B cell (primary cell): ENCODE data around the gene DOHH. TPM values are rescaled to one million over a fixed set of nuclear protein-coding genes. Genes with fewer than 3 reads are reported as not detected.

Source experiments
- ATAC-seq: fragments of 200-7000 bp; cut with Tn5 transposase; one replicate; pipeline ENCODE4 v1.10.0; 2021; ENCODE audit warnings: low read depth, mild to moderate bottlenecking, moderate number of reproducible peaks, moderate library complexity
- CTCF ChIA-PET: fragments of 350-600 bp; sonication (Branson Sonifier 250); formaldehyde crosslinking; loops from one replicate; lab custom pipeline; 2021; ENCODE audit warnings: antibody characterized with exemption, inconsistent platforms; lab: Charles Lee
- POLR2A ChIA-PET: fragments of 350-600 bp; sonication (Branson Sonifier 250); formaldehyde crosslinking; loops from one replicate; lab custom pipeline; 2021; ENCODE audit warnings: antibody characterized with exemption; lab: Charles Lee
- DNase-seq: peaks from one replicate; pipeline ENCODE4 v3.0.0; 2013
- H2AFZ ChIP-seq: 2 replicates; pipeline ENCODE4 v1.6.1; 2012; ENCODE audit warnings: mild to moderate bottlenecking, low read depth, low read length; ENCODE audit not compliant: insufficient read depth, poor library complexity, severe bottlenecking
- H3K27ac ChIP-seq, 2 donors: 1 replicate in 1 of 2; 2 replicates in 1 of 2; pipeline ENCODE4 v1.5.1; 2012 to 2013; ENCODE audit warnings: low read length in 2 of 2, mild to moderate bottlenecking in 2 of 2, moderate library complexity in 1 of 2
- H3K27me3 ChIP-seq, 4 experiments: fragments of 200-600 bp in 1 of 4; sonication (generic) in 1 of 4; replicated peaks in 1 of 4; 1 replicate in 2 of 4; 2 replicates in 2 of 4; pipeline versions ENCODE4 v1.6.1 to v1.7.0; 2013 to 2016; ENCODE audit warnings: low read length in 3 of 4, mild to moderate bottlenecking in 2 of 4, mixed read lengths in 1 of 4, moderate library complexity in 1 of 4; ENCODE audit not compliant: insufficient read depth in 4 of 4, control insufficient read depth in 3 of 4; ENCODE audit errors: control extremely low read depth in 1 of 4
- H3K36me3 ChIP-seq, 2 experiments: replicated peaks in 1 of 2; 1 replicate in 1 of 2; 2 replicates in 1 of 2; pipeline versions ENCODE4 v1.6.1 to v1.7.1; 2013; ENCODE audit warnings: low read length in 1 of 2; ENCODE audit not compliant: insufficient read depth in 2 of 2, control insufficient read depth in 1 of 2; ENCODE audit errors: control extremely low read depth in 1 of 2, extremely low read depth in 1 of 2
- H3K4me1 ChIP-seq, 2 donors: fragments of 200-600 bp in 1 of 2; sonication (generic) in 1 of 2; 1 replicate in 1 of 2; 2 replicates in 1 of 2; pipeline versions ENCODE4 v1.5.1 to v1.6.1; 2013 to 2017; ENCODE audit warnings: low read length in 2 of 2; ENCODE audit not compliant: control insufficient read depth in 2 of 2, insufficient read depth in 2 of 2
- H3K4me2 ChIP-seq: replicated peaks from 2 replicates; pipeline ENCODE3; 2012; ENCODE audit warnings: mild to moderate bottlenecking, low read depth, low read length; ENCODE audit not compliant: poor library complexity, severe bottlenecking
- H3K4me3 ChIP-seq, 5 experiments: fragments of 200-600 bp in 1 of 5; sonication (generic) in 1 of 5; 1 replicate in 3 of 5; 2 replicates in 2 of 5; pipeline versions ENCODE4 v1.5.1 to v1.7.0; 2011 to 2016; ENCODE audit warnings: low read length in 4 of 5, mild to moderate bottlenecking in 4 of 5, low read depth in 2 of 5, control low read depth in 1 of 5, moderate library complexity in 1 of 5; ENCODE audit not compliant: insufficient read depth in 1 of 5; ENCODE audit errors: control extremely low read depth in 1 of 5, extremely low read depth in 1 of 5
- H3K79me2 ChIP-seq: fragments of 200-600 bp; sonication (generic); one replicate; pipeline ENCODE4 v1.6.0; 2016; ENCODE audit warnings: low read length; ENCODE audit not compliant: control insufficient read depth, insufficient read depth
- H3K9ac ChIP-seq: fragments of 200-600 bp; sonication (generic); 2 replicates; pipeline ENCODE4 v1.6.1; 2017; ENCODE audit warnings: mild to moderate bottlenecking, low read length, moderate library complexity
- H3K9me3 ChIP-seq, 3 donors: one replicate each; pipeline versions ENCODE4 v1.6.1 to v1.7.1; 2013; ENCODE audit warnings: low read length in 2 of 3; ENCODE audit not compliant: control insufficient read depth in 2 of 3, insufficient read depth in 1 of 3; ENCODE audit errors: control extremely low read depth in 1 of 3
- H4K20me1 ChIP-seq: 2 replicates; pipeline ENCODE4 v1.6.0; 2012; ENCODE audit warnings: mild to moderate bottlenecking, low read length; ENCODE audit not compliant: insufficient read depth, control insufficient read depth, poor library complexity, severe bottlenecking
- H3K27ac Mint-ChIP-seq: one replicate; pipeline ENCODE4 v1.8.0; 2021; ENCODE audit warnings: mixed read lengths
- H3K27me3 Mint-ChIP-seq: one replicate; pipeline ENCODE4 v1.8.0; 2021; ENCODE audit warnings: mixed read lengths
- H3K4me1 Mint-ChIP-seq: one replicate; pipeline ENCODE4 v1.8.0; 2021; ENCODE audit warnings: mixed read lengths
- H3K4me3 Mint-ChIP-seq: one replicate; pipeline ENCODE4 v1.8.0; 2021; ENCODE audit warnings: mixed read lengths
- H3K9me3 Mint-ChIP-seq: one replicate; pipeline ENCODE4 v1.8.0; 2022; ENCODE audit warnings: mixed read lengths; ENCODE audit not compliant: insufficient read depth
- EZH2 ChIP-seq: IDR thresholded peaks from 2 replicates; pipeline ENCODE4 v1.6.1; 2012; ENCODE audit warnings: borderline replicate concordance, low read depth, mild to moderate bottlenecking, moderate library complexity, low read length; ENCODE audit not compliant: insufficient read depth, poor library complexity, severe bottlenecking
- WGBS: methylation state at CpG from one replicate; pipeline ENCODE4 v1.1.5; 2013; ENCODE audit warnings: missing lambda C conversion rate; ENCODE audit not compliant: insufficient coverage; 5-methylcytosine and 5-hydroxymethylcytosine counted together
- intact Hi-C: fragments of 100-400 bp; cut with micrococcal nuclease; formaldehyde crosslinking; loops from one replicate; pipeline ENCODE4 v1.10.0; 2022
- polyA plus RNA-seq: library from polyadenylated mRNA; depleted of rRNA; stranded (reverse); fragments of >200 nt; gene quantifications from 2 replicates; pipeline ENCODE4 v1.2.3, GENCODE V29; 2012
- total RNA-seq, 2 donors: library from RNA; stranded (reverse); fragments of 120-200 nt in 1 of 2; gene quantifications; 1 replicate in 1 of 2; 2 replicates in 1 of 2; pipeline versions ENCODE4 v1.2.3 to v1.2.4, GENCODE V29; 2013 to 2022
- TF ChIP-seq, protein P1 (sequence below): fragments of 200-600 bp; IDR thresholded peaks from one replicate; pipeline ENCODE4 v1.8.0; 2022; ENCODE audit warnings: antibody characterized with exemption, mild to moderate bottlenecking

Gene DOHH
- total and polyA plus RNA-seq, 2 donors (not counting 1 experiment from before 2014, with no cell fraction given), result 6.6 to 8.6 TPM

DNA sequence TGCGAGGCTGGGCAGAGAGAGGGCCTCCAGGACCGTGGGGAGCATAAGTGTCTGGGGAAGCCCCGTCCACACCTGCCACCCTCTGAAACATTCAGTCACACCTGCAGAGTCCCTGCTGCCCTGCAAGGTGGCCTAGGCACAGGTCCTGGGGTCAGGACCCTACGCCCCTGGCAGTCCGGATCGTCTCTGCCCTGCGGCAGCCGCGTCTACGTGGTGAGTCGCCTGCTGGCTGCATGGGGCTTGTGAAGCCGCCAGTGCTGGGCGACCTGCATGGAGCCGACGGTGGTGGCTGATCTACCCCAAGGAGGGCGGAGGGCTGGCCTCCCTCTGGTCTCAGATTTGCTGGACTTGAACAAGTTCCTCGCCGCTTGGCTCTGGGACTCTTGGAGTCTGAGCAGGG is 18.7 kb upstream of the DOHH start:
- Histone ChIP-seq H4K20me1 (peaks cover 97% of the 10 kb centered on the region), H3K36me3 (peaks cover 0 to 40% of the 10 kb centered on the region in 2 experiments), H3K4me3 (no peak overlapping the region), H2AFZ (no peak overlapping the region), H3K4me2 (no peak overlapping the region), H3K27me3 (no peaks in the 10 kb centered on the region), H3K9ac (no peak overlapping the region), H3K4me1 (peaks cover 10 to 31% of the 10 kb centered on the region in 2 donors), H3K79me2 (peaks cover 98% of the 10 kb centered on the region), H3K9me3 (peaks cover 0 to 5% (median 0%) of the 10 kb centered on the region in 3 donors), H3K27ac (no peak overlapping the region)
- TF ChIP-seq, protein P1, sequence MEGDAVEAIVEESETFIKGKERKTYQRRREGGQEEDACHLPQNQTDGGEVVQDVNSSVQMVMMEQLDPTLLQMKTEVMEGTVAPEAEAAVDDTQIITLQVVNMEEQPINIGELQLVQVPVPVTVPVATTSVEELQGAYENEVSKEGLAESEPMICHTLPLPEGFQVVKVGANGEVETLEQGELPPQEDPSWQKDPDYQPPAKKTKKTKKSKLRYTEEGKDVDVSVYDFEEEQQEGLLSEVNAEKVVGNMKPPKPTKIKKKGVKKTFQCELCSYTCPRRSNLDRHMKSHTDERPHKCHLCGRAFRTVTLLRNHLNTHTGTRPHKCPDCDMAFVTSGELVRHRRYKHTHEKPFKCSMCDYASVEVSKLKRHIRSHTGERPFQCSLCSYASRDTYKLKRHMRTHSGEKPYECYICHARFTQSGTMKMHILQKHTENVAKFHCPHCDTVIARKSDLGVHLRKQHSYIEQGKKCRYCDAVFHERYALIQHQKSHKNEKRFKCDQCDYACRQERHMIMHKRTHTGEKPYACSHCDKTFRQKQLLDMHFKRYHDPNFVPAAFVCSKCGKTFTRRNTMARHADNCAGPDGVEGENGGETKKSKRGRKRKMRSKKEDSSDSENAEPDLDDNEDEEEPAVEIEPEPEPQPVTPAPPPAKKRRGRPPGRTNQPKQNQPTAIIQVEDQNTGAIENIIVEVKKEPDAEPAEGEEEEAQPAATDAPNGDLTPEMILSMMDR, result no peak
- no peak for TF ChIP-seq EZH2
- Mint-ChIP-seq H3K4me3 (no peak overlapping the region), H3K4me1 (peaks cover 41% of the 10 kb centered on the region), H3K27me3 (no peaks in the 10 kb centered on the region), H3K9me3 (no peaks in the 10 kb centered on the region), H3K27ac (no peak overlapping the region)
- no peak for ATAC-seq
- 96% methylated on average over 17 of the region's 18 CpGs for WGBS
- intact Hi-C loops, result loop anchor here (5.0 kb wide), 1 partner anchor 33 kb away; no protein-coding TSS in a partner anchor
- no peak for DNase-seq
- POLR2A ChIA-PET, result no interaction called here
- CTCF ChIA-PET, result interaction anchor here (1.3 kb wide), 1 partner anchor 35 kb away, joined by 3 read pairs; the partner anchor contains the start of gene SMIM44

DNA sequence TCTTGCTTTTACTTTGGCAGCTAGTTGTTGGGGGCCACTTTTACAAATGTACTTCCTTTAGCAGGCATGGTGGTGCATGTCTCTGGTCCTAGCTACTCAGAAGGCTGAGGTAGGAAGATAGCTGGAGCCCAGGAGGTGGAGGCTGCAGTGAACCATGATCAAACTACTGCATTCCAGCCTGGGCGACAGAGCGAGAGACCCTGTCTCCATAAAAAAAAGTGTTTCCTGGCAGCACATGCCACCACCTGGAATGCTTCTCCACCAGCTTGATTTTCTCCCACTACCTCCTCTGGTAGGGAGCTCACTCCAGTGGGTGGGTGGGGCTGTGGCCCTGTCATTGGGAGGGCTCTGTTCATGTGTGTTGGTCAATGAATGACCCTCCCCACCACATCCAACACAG is 18.2 kb upstream of the DOHH start:
- ATAC-seq (no peak), DNase-seq (no peak)
- ChIA-PET POLR2A (no interaction called here), CTCF (interaction anchor here (0.8 kb wide), 1 partner anchor 85 kb away, joined by 3 read pairs; no protein-coding TSS in a partner anchor)
- peaks cover 0 to 38% of the 10 kb centered on the region in 2 experiments for H3K36me3 ChIP-seq
- no CpG with 5 or more reads among the region's 2 CpGs for WGBS
- H3K9me3 ChIP-seq, result peaks cover 0 to 5% (median 0%) of the 10 kb centered on the region in 3 donors
- peaks cover 10 to 31% of the 10 kb centered on the region in 2 donors for H3K4me1 ChIP-seq
- Mint-ChIP-seq H3K4me3 (no peak overlapping the region), H3K4me1 (peaks cover 44% of the 10 kb centered on the region), H3K27me3 (no peaks in the 10 kb centered on the region), H3K27ac (peak overlapping the region; percentile 50), H3K9me3 (no peaks in the 10 kb centered on the region)
- no peak overlapping the region for H2AFZ ChIP-seq
- H3K4me2 ChIP-seq, result no peak overlapping the region
- H3K4me3 ChIP-seq, result no peak overlapping the region
- H3K9ac ChIP-seq, result no peak overlapping the region
- intact Hi-C loops, result loop anchor here (5.0 kb wide), 1 partner anchor 34 kb away; no protein-coding TSS in a partner anchor
- no peak for TF ChIP-seq EZH2
- TF ChIP-seq, protein P1, result no peak
- peaks cover 97% of the 10 kb centered on the region for H4K20me1 ChIP-seq
- H3K27me3 ChIP-seq, result no peaks in the 10 kb centered on the region
- H3K79me2 ChIP-seq, result peaks cover 98% of the 10 kb centered on the region
- no peak overlapping the region for H3K27ac ChIP-seq
